Stimulated activated naive B cell treated with anti-CD40 and anti-IgM and Interleukin-4, amounts not matched to agents 10 μg/mL and 1 μg/mL and 100 μg/mL, for 72 hours (primary cell): ENCODE results near the gene METTL5.
"Not testable (repeated sequence)": the region's sequence is repeated elsewhere in the genome, so short reads cannot be mapped to it uniquely, and the experiment has no call there.

Source experiments
- ATAC-seq, 2 donors: fragments of 150-1000 bp; cut with Tn5 transposase; replicated peaks; 2 replicates each; pipeline ENCODE4 v1.10.0; 2021; ENCODE audit warnings: moderate library complexity in 1 of 2
- DNase-seq: peaks from one replicate; pipeline ENCODE4 v3.0.0; 2021
- H3K27ac Mint-ChIP-seq: one replicate; pipeline ENCODE4 v1.8.0; 2022; ENCODE audit warnings: mild to moderate bottlenecking, mixed read lengths
- H3K27me3 Mint-ChIP-seq, 2 donors: one replicate each; pipeline ENCODE4 v1.8.0; 2022; ENCODE audit warnings: mixed read lengths in 2 of 2
- H3K36me3 Mint-ChIP-seq, 2 donors: one replicate each; pipeline ENCODE4 v1.8.0; 2022; ENCODE audit warnings: mixed read lengths in 2 of 2, mild to moderate bottlenecking in 1 of 2
- H3K4me1 Mint-ChIP-seq, 2 donors: one replicate each; pipeline ENCODE4 v1.8.0; 2022; ENCODE audit warnings: mixed read lengths in 2 of 2, mild to moderate bottlenecking in 1 of 2
- H3K4me3 Mint-ChIP-seq, 2 donors: one replicate each; pipeline ENCODE4 v1.8.0; 2022; ENCODE audit warnings: mild to moderate bottlenecking in 2 of 2, mixed read lengths in 2 of 2, moderate library complexity in 1 of 2
- H3K9me3 Mint-ChIP-seq, 2 donors: one replicate each; pipeline ENCODE4 v1.8.0; 2022; ENCODE audit warnings: mixed read lengths in 2 of 2, mild to moderate bottlenecking in 1 of 2

Gene METTL5

GRCh38 chr2:169848959-169849693 lies 24.4 kb upstream of the METTL5 start:
- Mint-ChIP-seq H3K36me3 (peaks cover 25 to 42% of the 10 kb centered on the region in 2 donors), H3K4me1 (peaks cover 14 to 59% of the 10 kb centered on the region in 2 donors)
- not testable (repeated sequence) for H3K4me3 Mint-ChIP-seq, H3K27ac Mint-ChIP-seq, DNase-seq, H3K9me3 Mint-ChIP-seq, H3K27me3 Mint-ChIP-seq, ATAC-seq

- Mint-ChIP-seq H3K4me3 (no peak overlapping the region), H3K4me1 (peaks cover 15 to 39% of the 10 kb centered on the region in 2 donors), H3K36me3 (peaks cover 30 to 37% of the 10 kb centered on the region in 2 donors), H3K27ac (no peak overlapping the region), H3K27me3 (no peaks in the 10 kb centered on the region), H3K9me3 (peaks cover 0 to 5% of the 10 kb centered on the region in 2 donors)
- ATAC-seq, result no peak
- no peak for DNase-seq
Observed at GRCh38 chr2:169845016-169845415, 20.3 kb upstream of the METTL5 start.

- DNase-seq, H3K4me3 Mint-ChIP-seq, ATAC-seq, H3K27me3 Mint-ChIP-seq, H3K27ac Mint-ChIP-seq, H3K9me3 Mint-ChIP-seq: not testable (repeated sequence)
- H3K36me3 Mint-ChIP-seq, result peaks cover 21 to 31% of the 10 kb centered on the region in 2 donors
- peaks cover 21 to 42% of the 10 kb centered on the region in 2 donors for H3K4me1 Mint-ChIP-seq
Observed at GRCh38 chr2:169841625-169842024, 16.9 kb upstream of the METTL5 start.

DNA sequence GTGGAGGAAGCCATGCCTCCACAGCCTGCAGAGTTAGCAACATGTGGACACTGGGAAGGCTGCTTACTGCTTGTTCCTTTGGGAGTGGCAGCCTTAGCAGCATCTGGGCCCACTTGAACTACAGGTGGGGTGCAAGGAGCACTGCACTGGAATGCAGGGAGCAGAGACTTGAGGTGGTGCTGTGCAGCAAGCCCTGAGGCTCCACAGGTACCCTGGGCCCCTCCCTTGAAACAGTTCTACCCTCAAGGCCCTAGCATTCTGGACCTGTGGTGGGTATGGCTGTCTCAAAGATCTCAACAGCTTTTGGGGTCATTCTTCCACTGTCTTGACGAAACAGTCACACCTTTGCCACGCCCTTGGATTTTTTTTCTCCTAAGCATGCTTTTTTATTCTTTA lies 16.0 kb upstream of the METTL5 start:
- peaks cover 21 to 36% of the 10 kb centered on the region in 2 donors for H3K4me1 Mint-ChIP-seq
- no peaks in the 10 kb centered on the region for H3K27me3 Mint-ChIP-seq

DNA sequence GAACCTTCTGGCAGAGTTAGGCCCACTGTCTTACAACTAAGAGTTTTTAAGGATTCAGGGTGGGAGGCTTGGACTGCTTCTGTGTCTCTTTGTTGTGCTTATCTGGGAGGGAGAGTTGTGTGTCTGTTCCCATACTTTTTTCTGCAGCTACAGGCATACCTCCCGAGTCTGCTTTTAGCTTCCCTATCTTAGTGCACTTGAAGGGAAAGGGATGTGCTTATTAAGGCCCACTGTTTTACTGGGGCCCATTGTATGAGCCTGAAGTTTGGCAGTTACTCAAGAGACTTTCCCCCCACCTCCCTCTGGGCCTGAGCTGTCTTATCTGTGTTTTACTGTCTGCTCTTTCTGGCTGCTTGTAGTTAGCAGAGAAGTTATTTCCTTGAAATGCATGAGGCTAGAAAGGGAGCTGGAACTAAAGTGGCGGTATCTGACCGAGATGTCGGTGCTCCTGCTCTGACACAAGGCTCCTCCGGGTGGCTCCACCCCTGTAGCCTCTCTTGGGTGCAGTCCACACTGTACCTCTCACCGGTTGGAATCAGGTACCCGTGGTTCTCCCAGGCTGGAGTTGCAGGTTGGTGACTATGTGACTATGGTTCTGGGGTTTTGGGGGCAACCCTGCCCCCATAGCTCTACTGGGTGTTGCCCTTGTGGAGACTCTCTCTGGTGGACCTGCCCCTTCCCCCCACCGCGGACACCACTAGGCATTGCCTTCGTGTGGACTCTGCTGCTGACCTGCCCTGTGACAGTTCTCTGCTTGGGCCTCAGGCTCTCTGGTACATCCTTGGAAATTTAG lies 15.4 kb upstream of the METTL5 start:
- DNase-seq (no peak), ATAC-seq (no peak)
- H3K27me3 Mint-ChIP-seq, result no peaks in the 10 kb centered on the region
- peaks cover 21 to 39% of the 10 kb centered on the region in 2 donors for H3K4me1 Mint-ChIP-seq
- H3K36me3 Mint-ChIP-seq, result peaks cover 19 to 27% of the 10 kb centered on the region in 2 donors
- H3K4me3 Mint-ChIP-seq, result no peak overlapping the region
- H3K27ac Mint-ChIP-seq, result peak overlapping the region; percentile 9
- peaks cover 0 to 2% of the 10 kb centered on the region in 2 donors for H3K9me3 Mint-ChIP-seq

More for the DNA sequence above, 16.0 kb upstream of the METTL5 start:
- H3K36me3 Mint-ChIP-seq, result peaks cover 21 to 31% of the 10 kb centered on the region in 2 donors
- DNase-seq (no peak), ATAC-seq (no peak)
- peaks cover 0 to 2% of the 10 kb centered on the region in 2 donors for H3K9me3 Mint-ChIP-seq
- H3K27ac Mint-ChIP-seq, result no peak overlapping the region
- no peak overlapping the region for H3K4me3 Mint-ChIP-seq

DNA sequence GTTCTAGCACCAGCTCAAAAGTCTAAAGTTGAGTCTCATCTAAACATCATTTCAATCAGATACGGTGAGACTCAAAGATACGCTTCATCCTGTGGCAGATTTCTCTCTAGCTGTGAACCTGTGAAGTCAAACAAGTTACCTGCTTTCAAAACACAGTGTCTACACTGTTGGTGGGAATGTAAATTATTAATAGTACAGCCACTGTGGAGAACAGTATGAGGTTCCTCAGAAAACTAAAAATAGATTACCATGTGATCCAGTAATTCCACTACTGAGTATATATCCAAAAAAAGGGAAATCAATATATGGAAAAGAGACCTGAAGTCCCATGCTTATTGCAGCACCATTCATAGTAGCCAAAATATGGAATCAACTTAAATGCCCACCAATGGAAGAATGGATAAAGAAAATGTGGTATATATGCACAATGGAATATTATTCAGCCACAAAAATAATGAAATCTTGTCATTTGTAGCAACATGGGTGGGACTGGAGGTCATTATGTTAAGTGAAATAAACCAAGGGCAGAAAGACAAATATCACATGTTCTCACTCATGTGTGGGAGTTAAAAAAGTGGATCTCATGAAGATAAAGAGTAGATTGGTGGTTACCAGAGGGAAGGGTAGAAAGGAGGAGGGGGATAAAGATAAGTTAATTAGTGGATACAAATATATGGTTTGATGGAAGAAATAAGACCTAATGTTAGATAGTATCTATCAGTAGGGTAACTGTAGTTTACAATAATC lies 14.2 kb upstream of the METTL5 start:
- Mint-ChIP-seq H3K9me3 (peaks cover 0 to 2% of the 10 kb centered on the region in 2 donors), H3K4me1 (peaks cover 19 to 37% of the 10 kb centered on the region in 2 donors), H3K27ac (no peak overlapping the region), H3K36me3 (peaks cover 15 to 20% of the 10 kb centered on the region in 2 donors), H3K4me3 (no peak overlapping the region), H3K27me3 (no peaks in the 10 kb centered on the region)
- no peak for ATAC-seq
- DNase-seq, result no peak

GRCh38 chr2:169834401-169834800 lies 9.7 kb upstream of the METTL5 start:
- Mint-ChIP-seq H3K27ac (no peak overlapping the region), H3K4me1 (peaks cover 17 to 48% of the 10 kb centered on the region in 2 donors), H3K36me3 (peaks cover 8 to 12% of the 10 kb centered on the region in 2 donors), H3K4me3 (no peak overlapping the region), H3K9me3 (no peaks in the 10 kb centered on the region), H3K27me3 (no peaks in the 10 kb centered on the region)
- ATAC-seq (no peak), DNase-seq (no peak)

GRCh38 chr2:169828141-169828811 lies 3.6 kb upstream of the METTL5 start:
- H3K27me3 Mint-ChIP-seq, result no peaks in the 10 kb centered on the region
- H3K27ac Mint-ChIP-seq, result peak overlapping the region; percentile 94
- no peaks in the 10 kb centered on the region for H3K9me3 Mint-ChIP-seq
- ATAC-seq (peak; percentile 25 to 29), DNase-seq (no peak)
- peaks cover 24 to 60% of the 10 kb centered on the region in 2 donors for H3K4me1 Mint-ChIP-seq
- peaks cover 7 to 13% of the 10 kb centered on the region in 2 donors for H3K36me3 Mint-ChIP-seq
- H3K4me3 Mint-ChIP-seq, result peak overlapping the region; percentile 94 to 98

- H3K9me3 Mint-ChIP-seq, result no peaks in the 10 kb centered on the region
- DNase-seq, result peak; percentile 86
- H3K4me3 Mint-ChIP-seq, result peak within 1 kb of the TSS; percentile 94 to 98
- peaks cover 8 to 17% of the 10 kb centered on the region in 2 donors for H3K36me3 Mint-ChIP-seq
- peak within 1 kb of the TSS; percentile 94 for H3K27ac Mint-ChIP-seq
- H3K27me3 Mint-ChIP-seq, result no peaks in the 10 kb centered on the region
- peak; percentile 85 to 88 for ATAC-seq
- peaks cover 25 to 60% of the 10 kb centered on the region in 2 donors for H3K4me1 Mint-ChIP-seq
Observed at GRCh38 chr2:169827272-169828140, 2.8 kb upstream of the METTL5 start, which contains the start of gene UBR3. UBR3 (plus strand) TSS chr2:169827454; CDS start chr2:169827508, 54 bp downstream.

GRCh38 chr2:169823996-169824372 lies 721 bp downstream of the METTL5 start:
- H3K27ac Mint-ChIP-seq, result peak overlapping the region; percentile 96
- peak overlapping the region; percentile 94 for H3K4me3 Mint-ChIP-seq
- H3K4me1 Mint-ChIP-seq, result peaks cover 30 to 54% of the 10 kb centered on the region in 2 donors
- no peaks in the 10 kb centered on the region for H3K27me3 Mint-ChIP-seq
- peaks cover 0 to 2% of the 10 kb centered on the region in 2 donors for H3K9me3 Mint-ChIP-seq
- ATAC-seq (peak; percentile 2 to 3), DNase-seq (no peak)
- peaks cover 11 to 27% of the 10 kb centered on the region in 2 donors for H3K36me3 Mint-ChIP-seq

- ATAC-seq (no peak), DNase-seq (no peak)
- peaks cover 22 to 44% of the 10 kb centered on the region in 2 donors for H3K4me1 Mint-ChIP-seq
- H3K4me3 Mint-ChIP-seq, result peak overlapping the region; percentile 61 to 94
- H3K27ac Mint-ChIP-seq, result peak overlapping the region; percentile 14
- H3K27me3 Mint-ChIP-seq, result no peaks in the 10 kb centered on the region
- H3K9me3 Mint-ChIP-seq, result peaks cover 0 to 2% of the 10 kb centered on the region in 2 donors
- H3K36me3 Mint-ChIP-seq, result peaks cover 14 to 29% of the 10 kb centered on the region in 2 donors
Observed at GRCh38 chr2:169822785-169823392, 1.8 kb downstream of the METTL5 start.

DNA sequence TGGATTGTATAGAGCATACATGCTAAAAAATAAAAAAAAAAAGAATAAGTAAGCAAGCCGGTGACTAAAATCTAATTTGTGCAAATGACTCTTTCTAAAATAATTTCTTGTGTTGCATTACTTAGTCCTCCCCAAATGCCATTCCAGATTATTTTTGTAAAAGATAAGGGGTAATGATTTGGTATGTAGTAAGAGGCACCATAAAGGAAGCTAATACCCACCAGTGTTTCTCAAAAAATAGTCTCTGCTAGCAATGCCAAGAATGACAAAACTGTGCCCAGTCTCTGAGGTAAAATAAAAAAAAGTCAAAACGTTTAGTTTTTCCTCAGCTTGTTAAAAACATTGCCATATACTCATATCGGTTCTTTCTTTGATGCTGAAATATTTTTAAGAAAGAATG lies 2.7 kb downstream of the METTL5 start:
- Mint-ChIP-seq H3K9me3 (peaks cover 1 to 2% of the 10 kb centered on the region in 2 donors), H3K27me3 (no peaks in the 10 kb centered on the region), H3K36me3 (peaks cover 20 to 38% of the 10 kb centered on the region in 2 donors), H3K27ac (no peak overlapping the region), H3K4me1 (peaks cover 24 to 41% of the 10 kb centered on the region in 2 donors), H3K4me3 (no peak overlapping the region)
- DNase-seq (no peak), ATAC-seq (no peak)
